Choroid plexus epithelial cell (primary cell): ENCODE data around the gene TMEM94.

Experiments used
- DNase-seq: peaks from one replicate; pipeline ENCODE4 v3.0.0-alpha.2; 2010; ENCODE audit warnings: low read depth
- H3K4me3 ChIP-seq: 2 replicates; pipeline ENCODE4 v1.5.1; 2011; ENCODE audit warnings: low read depth, mild to moderate bottlenecking, control low read depth, low read length, moderate library complexity
- TF ChIP-seq, protein P1 (sequence below): conservative IDR thresholded peaks from 2 replicates; pipeline ENCODE4 v1.5.1; 2011; ENCODE audit warnings: low read depth, mild to moderate bottlenecking, control low read depth, inconsistent platforms, low read length, moderate library complexity

The TMEM94 gene

GRCh38 chr17:75480281-75480680, 23.8 kb downstream of the TMEM94 start:
- TF ChIP-seq, protein P1, sequence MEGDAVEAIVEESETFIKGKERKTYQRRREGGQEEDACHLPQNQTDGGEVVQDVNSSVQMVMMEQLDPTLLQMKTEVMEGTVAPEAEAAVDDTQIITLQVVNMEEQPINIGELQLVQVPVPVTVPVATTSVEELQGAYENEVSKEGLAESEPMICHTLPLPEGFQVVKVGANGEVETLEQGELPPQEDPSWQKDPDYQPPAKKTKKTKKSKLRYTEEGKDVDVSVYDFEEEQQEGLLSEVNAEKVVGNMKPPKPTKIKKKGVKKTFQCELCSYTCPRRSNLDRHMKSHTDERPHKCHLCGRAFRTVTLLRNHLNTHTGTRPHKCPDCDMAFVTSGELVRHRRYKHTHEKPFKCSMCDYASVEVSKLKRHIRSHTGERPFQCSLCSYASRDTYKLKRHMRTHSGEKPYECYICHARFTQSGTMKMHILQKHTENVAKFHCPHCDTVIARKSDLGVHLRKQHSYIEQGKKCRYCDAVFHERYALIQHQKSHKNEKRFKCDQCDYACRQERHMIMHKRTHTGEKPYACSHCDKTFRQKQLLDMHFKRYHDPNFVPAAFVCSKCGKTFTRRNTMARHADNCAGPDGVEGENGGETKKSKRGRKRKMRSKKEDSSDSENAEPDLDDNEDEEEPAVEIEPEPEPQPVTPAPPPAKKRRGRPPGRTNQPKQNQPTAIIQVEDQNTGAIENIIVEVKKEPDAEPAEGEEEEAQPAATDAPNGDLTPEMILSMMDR, result no peak
- no peak overlapping the region for H3K4me3 ChIP-seq
- no peak for DNase-seq

DNA sequence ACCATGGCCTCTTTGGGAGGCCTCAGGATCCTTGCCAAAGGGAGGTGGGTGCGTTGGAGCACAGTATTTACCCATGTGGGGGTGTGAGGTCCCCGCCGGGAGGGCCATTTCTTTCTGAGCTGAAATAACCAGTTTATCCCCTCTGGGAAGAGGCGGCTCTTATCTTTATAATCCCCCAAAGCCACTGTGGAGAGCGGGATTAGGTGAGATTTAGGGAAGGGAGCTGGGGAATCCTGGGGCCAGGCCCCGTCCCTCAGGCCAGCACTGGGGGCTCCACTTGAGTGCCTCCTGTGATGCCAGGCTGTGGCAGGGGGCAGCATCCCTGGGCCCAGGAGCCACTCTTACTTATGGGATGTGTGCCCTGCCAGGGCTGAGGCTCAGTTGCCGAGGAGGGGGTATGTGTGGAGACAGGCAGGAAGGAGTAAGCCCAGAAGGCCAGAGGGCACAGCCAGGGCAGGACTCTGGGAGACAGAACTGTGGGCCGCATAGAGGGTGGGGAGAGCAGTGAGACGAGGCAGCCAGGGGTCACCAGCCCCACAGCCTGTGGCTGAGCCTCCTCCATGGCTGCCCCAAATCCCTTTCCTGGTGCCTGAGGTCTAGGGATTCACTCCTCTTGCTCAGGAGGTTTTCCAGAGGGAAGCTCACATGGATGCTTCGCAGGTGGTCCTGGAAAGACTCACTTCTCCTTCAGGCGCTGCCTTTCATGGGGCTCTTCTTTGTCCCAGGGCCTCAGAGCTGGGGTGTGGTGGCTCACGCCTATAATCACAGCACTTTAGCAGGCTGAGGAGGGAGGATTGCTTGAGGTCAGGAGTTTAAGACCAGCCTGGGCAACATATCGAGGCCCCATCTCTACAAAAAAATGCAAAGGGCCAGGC, 25.0 kb downstream of the TMEM94 start:
- no peak overlapping the region for H3K4me3 ChIP-seq
- TF ChIP-seq, protein P1, result no peak
- no peak for DNase-seq

- TF ChIP-seq, protein P1, result no peak
- no peak for DNase-seq
- no peak overlapping the region for H3K4me3 ChIP-seq
Measured at GRCh38 chr17:75482098-75482942, 25.9 kb downstream of the TMEM94 start.

DNA sequence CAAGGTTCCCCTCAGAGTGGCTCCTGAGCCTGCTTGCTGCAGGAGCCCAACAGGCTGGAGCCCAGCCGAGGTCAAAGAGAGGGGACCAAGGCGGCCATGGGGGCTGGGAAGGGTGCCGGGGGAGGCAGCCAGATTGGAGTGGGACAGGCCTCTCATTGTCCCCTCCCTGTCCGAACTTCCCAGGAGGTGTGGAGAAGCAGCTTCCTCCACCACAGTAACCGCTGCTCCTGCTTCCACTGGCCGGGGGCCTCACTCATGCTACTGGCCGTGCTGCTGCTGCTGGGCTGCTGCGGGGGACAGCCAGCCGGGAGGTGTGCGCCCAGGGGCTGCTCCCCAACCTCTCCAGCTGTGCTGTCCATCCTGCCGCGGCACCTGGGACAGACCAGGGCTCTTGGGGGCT, 29.3 kb downstream of the TMEM94 start:
- DNase-seq, result no peak
- TF ChIP-seq, protein P1, result no peak
- no peak overlapping the region for H3K4me3 ChIP-seq

DNA sequence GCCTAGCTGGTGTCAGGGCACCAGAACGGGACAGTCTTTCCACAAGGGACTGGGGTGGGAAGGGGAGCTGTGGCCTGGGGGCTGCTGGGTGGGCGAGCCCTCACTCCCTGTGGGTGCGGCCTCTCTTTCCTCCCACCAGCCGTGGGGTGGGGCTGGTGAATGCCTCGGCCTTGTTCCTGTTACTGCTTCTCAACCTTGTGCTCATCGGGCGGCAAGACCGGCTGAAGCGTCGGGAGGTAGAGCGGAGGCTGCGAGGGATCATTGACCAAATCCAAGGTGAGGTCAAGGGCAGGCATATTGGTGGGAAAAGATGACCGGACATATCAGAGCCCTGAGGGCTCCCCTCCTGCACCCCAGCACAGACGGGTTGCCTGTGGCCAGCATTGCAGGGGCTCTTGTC, 29.7 kb downstream of the TMEM94 start:
- TF ChIP-seq, protein P1, result no peak
- no peak for DNase-seq
- no peak overlapping the region for H3K4me3 ChIP-seq

DNA sequence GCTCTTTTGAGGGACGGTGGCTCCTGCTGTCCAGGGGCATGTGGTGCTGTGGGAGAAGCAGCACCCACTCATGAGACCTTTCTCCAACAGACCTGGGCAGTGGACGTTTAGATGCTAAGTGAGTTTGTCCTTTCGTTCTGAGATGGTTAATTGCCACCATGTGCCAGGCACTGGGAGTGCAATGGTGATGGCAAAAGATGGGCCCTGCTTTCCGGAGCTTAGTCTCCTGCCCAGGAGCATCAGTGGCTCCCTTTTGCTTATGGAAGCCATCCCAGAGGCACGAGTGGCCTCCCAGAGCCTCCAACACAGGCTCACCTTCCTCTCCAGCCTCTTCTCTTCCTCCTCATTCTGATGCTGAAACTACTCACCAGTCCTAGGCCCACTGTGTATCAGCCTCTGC, 30.5 kb downstream of the TMEM94 start:
- no peak overlapping the region for H3K4me3 ChIP-seq
- no peak for DNase-seq
- TF ChIP-seq, protein P1, result no peak
